ENCODE measurements around the gene HYAL3.
"Not testable (repeated sequence)": the region's sequence is repeated elsewhere in the genome, so short reads cannot be mapped to it uniquely, and the experiment has no call there.

- TF ChIP-seq POLR2AphosphoS5 (IDR thresholded peaks at IDR 0.05); CTCF (IDR thresholded peaks at IDR 0.05); EP300 (IDR thresholded peaks at IDR 0.05); POLR2A (IDR thresholded peaks at IDR 0.05; ENCODE audit: low read depth): not testable (repeated sequence)
Measured at GRCh38 chr3:50262200-50262599, 37.0 kb downstream of the HYAL3 start.

Data from esophagus muscularis mucosa (tissue), 4 donors.